PC-3 (cell line): Measurements from ENCODE around the gene U2AF1L4. TPM values are rescaled to one million over a fixed set of nuclear protein-coding genes. Genes with fewer than 3 reads are reported as not detected.

Experiments used
- ATAC-seq: fragments of 200-7000 bp; cut with Tn5 transposase; 2 replicates; pipeline ENCODE4 v1.9.1; 2020; ENCODE audit warnings: mild to moderate bottlenecking, moderate library complexity
- BruUV-seq: library from RNA; stranded (reverse); fragments of 400-500 nt; replicated peaks from 2 replicates; lab custom pipeline; 2021; lab: Mats Ljungman, UMichigan
- CTCF ChIA-PET: fragments of 300-600 bp; sonication (Branson Sonifier 250); formaldehyde crosslinking; loops from one replicate; lab custom pipeline; 2022; ENCODE audit warnings: antibody characterized with exemption; lab: Charles Lee
- POLR2A ChIA-PET: fragments of 300-600 bp; sonication (Branson Sonifier 250); formaldehyde crosslinking; loops from one replicate; lab custom pipeline; 2022; ENCODE audit warnings: antibody characterized with exemption; ENCODE audit not compliant: unreplicated experiment; lab: Charles Lee
- DNase-seq: peaks from one replicate; pipeline ENCODE4 v3.0.0-alpha.2; 2015
- H2AFZ ChIP-seq: fragments of 300-600 bp; sonication (generic); 2 replicates; pipeline ENCODE4 v1.6.0; 2016; ENCODE audit warnings: antibody characterized with exemption, low read length
- H3F3A ChIP-seq: fragments of 300-600 bp; sonication (generic); one replicate; pipeline ENCODE4 v1.6.0; 2017; ENCODE audit warnings: antibody characterized with exemption, low read length, control low read depth, mild to moderate bottlenecking; ENCODE audit not compliant: unreplicated experiment
- H3K27ac ChIP-seq: fragments of 300-600 bp; sonication (generic); 2 replicates; pipeline ENCODE4 v1.5.1; 2016; ENCODE audit warnings: mild to moderate bottlenecking, low read length
- H3K27me3 ChIP-seq: fragments of 300-600 bp; sonication (generic); 2 replicates; pipeline ENCODE4 v1.6.1; 2016; ENCODE audit warnings: low read length, mixed read lengths
- H3K36me3 ChIP-seq: fragments of 300-600 bp; sonication (generic); 2 replicates; pipeline ENCODE4 v1.6.1; 2016; ENCODE audit warnings: low read depth, mixed run types, low read length, mixed read lengths
- H3K4me1 ChIP-seq: fragments of 300-600 bp; sonication (generic); 2 replicates; pipeline ENCODE4 v1.5.1; 2016; ENCODE audit warnings: low read length; ENCODE audit not compliant: insufficient read depth
- H3K4me2 ChIP-seq: fragments of 300-600 bp; sonication (generic); 2 replicates; pipeline ENCODE4 v1.6.0; 2016; ENCODE audit warnings: low read length
- H3K4me3 ChIP-seq: fragments of 300-600 bp; sonication (generic); 2 replicates; pipeline ENCODE4 v1.5.1; 2016; ENCODE audit warnings: mild to moderate bottlenecking, low read length, mixed read lengths
- H3K79me2 ChIP-seq: fragments of 300-600 bp; sonication (generic); 2 replicates; pipeline ENCODE4 v1.6.1; 2017; ENCODE audit warnings: low read length, mixed read lengths
- H3K9ac ChIP-seq: fragments of 300-600 bp; sonication (generic); 2 replicates; pipeline ENCODE4 v1.6.0; 2016; ENCODE audit warnings: mild to moderate bottlenecking, low read length
- H3K9me2 ChIP-seq: fragments of 300-600 bp; sonication (generic); replicated peaks from 2 replicates; pipeline ENCODE4 v1.6.1; 2016; ENCODE audit warnings: mixed run types, low read length, mixed read lengths
- H3K9me3 ChIP-seq: fragments of 300-600 bp; sonication (generic); 2 replicates; pipeline ENCODE4 v1.6.1; 2016; ENCODE audit warnings: low read length, mixed read lengths
- H4K20me1 ChIP-seq: fragments of 300-600 bp; sonication (generic); 2 replicates; pipeline ENCODE4 v1.6.1; 2016; ENCODE audit warnings: low read length, mixed read lengths
- EZH2 ChIP-seq: fragments of 300-600 bp; sonication (generic); IDR thresholded peaks from one replicate; pipeline ENCODE4 v1.6.1; 2017; ENCODE audit warnings: antibody characterized with exemption, mild to moderate bottlenecking, low read length; ENCODE audit not compliant: unreplicated experiment
- EZH2phosphoT487 ChIP-seq: fragments of 300-600 bp; sonication (generic); IDR thresholded peaks from 2 replicates; pipeline ENCODE4 v1.6.1; 2018; ENCODE audit warnings: mild to moderate bottlenecking, antibody characterized with exemption, low read length, borderline replicate concordance
- intact Hi-C: fragments of 100-400 bp; cut with micrococcal nuclease; formaldehyde crosslinking; loops from 2 replicates; pipeline ENCODE4 v1.9.0; 2023
- total RNA-seq: library from RNA; depleted of rRNA; stranded (reverse); fragments of >200 nt; gene quantifications from 2 replicates; pipeline ENCODE4 v1.2.3, GENCODE V29; 2014
- TF ChIP-seq, protein P1 (sequence below): fragments of 300-600 bp; sonication (generic); conservative IDR thresholded peaks from 2 replicates; pipeline ENCODE4 v1.5.1; 2017; ENCODE audit warnings: antibody characterized with exemption, low read depth, mild to moderate bottlenecking, low read length

U2AF1L4 gene
- total RNA-seq, 1 experiment from 2014 or later, result 7.8 TPM

DNA sequence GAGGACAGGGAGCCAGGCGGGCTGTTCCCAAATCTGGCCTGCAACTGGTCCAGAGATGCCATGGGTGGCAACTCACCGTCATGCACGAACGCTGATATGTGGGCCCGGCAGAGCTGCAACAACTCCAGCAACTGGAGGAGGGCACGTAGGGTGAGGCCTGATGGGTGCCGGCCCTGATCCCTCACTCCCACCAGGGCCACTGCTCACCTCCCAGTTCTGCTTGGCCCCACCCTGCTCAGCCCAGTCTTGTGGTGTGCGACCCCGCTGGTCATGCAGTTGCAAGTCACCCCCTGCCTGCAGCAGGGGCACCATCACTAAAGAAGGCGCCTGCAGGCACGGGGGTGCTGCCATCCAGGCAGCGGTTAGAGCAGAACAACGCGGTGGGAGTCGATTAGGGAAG, 47.1 kb upstream of the U2AF1L4 start:
- Histone ChIP-seq H3K4me2 (no peak overlapping the region), H3F3A (no peaks in the 10 kb centered on the region), H4K20me1 (no peaks in the 10 kb centered on the region), H3K36me3 (no peaks in the 10 kb centered on the region), H3K4me1 (no peaks in the 10 kb centered on the region), H3K9ac (no peak overlapping the region), H3K79me2 (no peaks in the 10 kb centered on the region), H3K27me3 (no peaks in the 10 kb centered on the region), H2AFZ (no peak overlapping the region), H3K9me3 (no peaks in the 10 kb centered on the region), H3K4me3 (no peak overlapping the region), H3K27ac (no peak overlapping the region), H3K9me2 (no peaks in the 10 kb centered on the region)
- DNase-seq, result no peak
- POLR2A ChIA-PET, result no interaction called here
- no TSS peak for BruUV-seq
- ATAC-seq, result no peak
- no peak for TF ChIP-seq EZH2
- no peak for TF ChIP-seq EZH2phosphoT487
- TF ChIP-seq, protein P1, sequence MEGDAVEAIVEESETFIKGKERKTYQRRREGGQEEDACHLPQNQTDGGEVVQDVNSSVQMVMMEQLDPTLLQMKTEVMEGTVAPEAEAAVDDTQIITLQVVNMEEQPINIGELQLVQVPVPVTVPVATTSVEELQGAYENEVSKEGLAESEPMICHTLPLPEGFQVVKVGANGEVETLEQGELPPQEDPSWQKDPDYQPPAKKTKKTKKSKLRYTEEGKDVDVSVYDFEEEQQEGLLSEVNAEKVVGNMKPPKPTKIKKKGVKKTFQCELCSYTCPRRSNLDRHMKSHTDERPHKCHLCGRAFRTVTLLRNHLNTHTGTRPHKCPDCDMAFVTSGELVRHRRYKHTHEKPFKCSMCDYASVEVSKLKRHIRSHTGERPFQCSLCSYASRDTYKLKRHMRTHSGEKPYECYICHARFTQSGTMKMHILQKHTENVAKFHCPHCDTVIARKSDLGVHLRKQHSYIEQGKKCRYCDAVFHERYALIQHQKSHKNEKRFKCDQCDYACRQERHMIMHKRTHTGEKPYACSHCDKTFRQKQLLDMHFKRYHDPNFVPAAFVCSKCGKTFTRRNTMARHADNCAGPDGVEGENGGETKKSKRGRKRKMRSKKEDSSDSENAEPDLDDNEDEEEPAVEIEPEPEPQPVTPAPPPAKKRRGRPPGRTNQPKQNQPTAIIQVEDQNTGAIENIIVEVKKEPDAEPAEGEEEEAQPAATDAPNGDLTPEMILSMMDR, result no peak
- intact Hi-C loops, result no loop called here
- CTCF ChIA-PET, result no interaction called here

DNA sequence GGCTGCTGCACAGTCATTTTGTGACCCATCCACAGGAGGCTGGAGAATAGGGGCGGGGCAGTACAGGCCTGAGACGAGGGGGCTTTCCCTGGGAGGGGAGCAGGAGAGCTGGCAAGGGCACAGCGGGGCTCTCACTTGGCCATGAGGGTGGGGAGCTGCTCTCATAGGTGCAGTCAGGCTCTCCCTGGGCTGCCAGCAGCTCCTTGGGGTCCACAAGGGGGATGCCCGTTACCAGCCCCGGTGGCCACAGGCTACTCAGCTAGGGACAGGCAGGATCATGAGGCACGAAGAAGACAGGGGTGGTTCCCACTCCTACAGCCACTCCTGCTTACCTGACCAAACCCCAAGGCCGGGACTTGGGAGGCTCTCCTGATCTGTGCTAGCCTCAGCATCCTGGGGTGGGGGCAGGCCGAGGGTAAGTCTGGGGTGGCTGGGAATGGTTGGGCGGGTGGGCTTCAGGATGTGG, 46.6 kb upstream of the U2AF1L4 start:
- Histone ChIP-seq H3K9ac (no peak overlapping the region), H3K9me2 (no peaks in the 10 kb centered on the region), H3K27me3 (no peaks in the 10 kb centered on the region), H3K4me3 (no peak overlapping the region), H3K79me2 (no peaks in the 10 kb centered on the region), H3K27ac (no peak overlapping the region), H4K20me1 (no peaks in the 10 kb centered on the region), H3F3A (no peaks in the 10 kb centered on the region), H3K4me2 (no peak overlapping the region), H3K36me3 (no peaks in the 10 kb centered on the region), H3K4me1 (no peaks in the 10 kb centered on the region), H2AFZ (no peak overlapping the region), H3K9me3 (no peaks in the 10 kb centered on the region)
- BruUV-seq, result no TSS peak
- POLR2A ChIA-PET, result no interaction called here
- no peak for ATAC-seq
- TF ChIP-seq EZH2phosphoT487 (no peak), EZH2 (no peak)
- TF ChIP-seq, protein P1, result no peak
- DNase-seq, result no peak
- intact Hi-C loops, result no loop called here
- CTCF ChIA-PET, result no interaction called here

DNA sequence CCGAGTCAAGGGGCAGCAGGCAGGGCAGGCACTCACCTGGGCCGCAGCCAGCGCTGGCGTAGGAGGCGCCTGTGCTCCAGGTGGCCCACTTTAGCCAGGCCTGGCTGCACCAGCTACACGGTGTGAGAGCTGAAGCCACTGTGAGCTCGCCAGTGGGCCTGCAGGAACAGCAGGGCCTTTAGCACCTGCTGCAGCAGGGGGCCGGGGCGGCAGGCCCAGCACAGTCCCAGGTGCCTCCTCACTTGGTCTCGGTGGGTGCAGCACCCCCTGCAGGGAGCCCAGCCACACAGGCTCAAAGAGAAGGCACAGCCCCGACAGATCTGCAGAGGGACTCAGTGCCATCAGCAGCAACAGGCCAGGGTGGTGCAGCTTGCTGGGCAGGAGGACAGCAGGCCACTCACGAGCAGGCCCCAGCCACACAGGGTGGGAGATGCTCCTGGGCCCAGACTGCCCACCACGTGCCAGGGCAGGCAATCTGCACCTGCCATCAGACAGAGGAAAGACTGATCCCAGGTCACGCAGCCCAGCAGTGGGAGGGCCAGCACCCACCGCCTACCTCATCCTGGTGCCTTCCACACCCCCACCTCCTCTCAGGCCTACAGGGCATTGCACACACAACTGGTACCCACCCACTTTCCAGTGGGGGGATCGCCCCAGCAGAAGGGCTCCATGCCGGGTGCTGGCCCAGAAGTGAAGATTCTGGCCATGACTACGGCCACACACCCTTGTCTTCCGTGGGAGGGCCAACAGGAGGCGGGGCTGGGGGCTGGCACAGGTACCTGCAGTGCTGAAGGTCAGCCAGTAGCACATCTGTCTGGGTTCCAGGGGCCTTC, 46.0 kb upstream of the U2AF1L4 start:
- Histone ChIP-seq H3K27ac (no peak overlapping the region), H3K36me3 (no peaks in the 10 kb centered on the region), H3K79me2 (no peaks in the 10 kb centered on the region), H3K9ac (no peak overlapping the region), H4K20me1 (no peaks in the 10 kb centered on the region), H3K9me3 (no peaks in the 10 kb centered on the region), H3K27me3 (no peaks in the 10 kb centered on the region), H3K4me1 (no peaks in the 10 kb centered on the region), H3K9me2 (no peaks in the 10 kb centered on the region), H3K4me3 (no peak overlapping the region), H2AFZ (no peak overlapping the region), H3F3A (no peaks in the 10 kb centered on the region), H3K4me2 (no peak overlapping the region)
- intact Hi-C loops, result no loop called here
- ATAC-seq (no peak), DNase-seq (no peak)
- TF ChIP-seq EZH2, result no peak
- TF ChIP-seq, protein P1, result 0 out of 2 replicates have a peak, but pooled peaks have one; percentile 20
- ChIA-PET CTCF (no interaction called here), POLR2A (no interaction called here)
- BruUV-seq, result no TSS peak
